ENCODE data around the gene DNAJA4.

- TF ChIP-seq CTCF (IDR thresholded peaks at IDR 0.05) (no peak), POLR2A (IDR thresholded peaks at IDR 0.05) (no peak)
Measured at GRCh38 chr15:78290222-78290621, 25.9 kb downstream of the DNAJA4 start.

All from sigmoid colon (tissue), 3 donors.